Uterus (tissue), 4 donors: ENCODE data around the gene TNFAIP8L1. TPM values are rescaled to one million over a fixed set of nuclear protein-coding genes. Genes with fewer than 3 reads are reported as not detected.

Experiments
- DNase-seq, 2 donors: peaks; one replicate each; pipeline ENCODE4 v3.0.0-alpha.2; 2019 to 2020
- H3K27ac ChIP-seq, 2 donors: fragments of 200-600 bp; sonication (generic); 1 replicate in 1 of 2; 2 replicates in 1 of 2; pipeline ENCODE4 v1.5.1; 2016 to 2018
- H3K27me3 ChIP-seq, 2 donors: fragments of 200-600 bp; sonication (generic); one replicate each; pipeline ENCODE4 v1.5.1; 2018 to 2019; ENCODE audit warnings: control low read depth in 1 of 2
- H3K36me3 ChIP-seq, 2 donors: fragments of 200-600 bp; sonication (generic); one replicate each; pipeline ENCODE4 v1.5.1; 2019; ENCODE audit warnings: control low read depth in 1 of 2
- H3K4me1 ChIP-seq, 2 donors: fragments of 200-600 bp; sonication (generic); one replicate each; pipeline ENCODE4 v1.5.1; 2018 to 2019; ENCODE audit warnings: control low read depth in 1 of 2
- H3K4me3 ChIP-seq, 2 donors: fragments of 200-600 bp; sonication (generic); 1 replicate in 1 of 2; 2 replicates in 1 of 2; pipeline ENCODE4 v1.5.1; 2018 to 2019; ENCODE audit warnings: mild to moderate bottlenecking in 1 of 2
- H3K9me3 ChIP-seq, 2 donors: fragments of 200-600 bp; sonication (generic); one replicate each; pipeline ENCODE4 v1.5.1; 2019; ENCODE audit warnings: control low read depth in 1 of 2
- CTCF ChIP-seq, 4 experiments: fragments of 200-600 bp in 2 of 4; fragments of 450-650 bp in 2 of 4; sonication (generic) in 2 of 4; IDR thresholded peaks; one replicate each; pipeline ENCODE4 v1.5.1; 2016 to 2019; ENCODE audit warnings: antibody characterized with exemption in 4 of 4, mild to moderate bottlenecking in 2 of 4, moderate library complexity in 1 of 4
- POLR2A ChIP-seq, 2 donors: fragments of 450-650 bp; IDR thresholded peaks; one replicate each; pipeline ENCODE4 v1.6.1; 2016; ENCODE audit warnings: antibody characterized with exemption in 2 of 2, mild to moderate bottlenecking in 1 of 2, moderate library complexity in 1 of 2
- intact Hi-C: fragments of 100-400 bp; cut with DNase I; formaldehyde crosslinking; loops from one replicate; pipeline ENCODE4 v1.15.1; 2023; ENCODE audit warnings: low total_unique reads
- total RNA-seq, 4 donors: library from RNA; depleted of rRNA in 3 of 4; stranded (reverse); fragments of >200 nt in 3 of 4; gene quantifications; one replicate each; pipeline versions ENCODE4 v1.1.0 to v1.2.4, GENCODE V29; 2014 to 2023
- donor health status: DM: yes; HTN: yes; CAD: no.

Gene TNFAIP8L1
- total RNA-seq, 4 donors from 2014 or later = 0.77 to 20.6 (median 9.1) TPM

- intact Hi-C loops = no loop called here
- Histone ChIP-seq H3K36me3 (no peaks in the 10 kb centered on the region), H3K27ac (no peak overlapping the region), H3K4me3 (no peak overlapping the region), H3K27me3 (no peaks in the 10 kb centered on the region), H3K9me3 (no peaks in the 10 kb centered on the region), H3K4me1 (no peaks in the 10 kb centered on the region)
- DNase-seq = no peak
- TF ChIP-seq CTCF (IDR thresholded peaks at IDR 0.05) (no peak), POLR2A (IDR thresholded peaks at IDR 0.05) (no peak)
Observed at GRCh38 chr19:4652075-4652474, 12.8 kb downstream of the TNFAIP8L1 start.

GRCh38 chr19:4653793-4654436, 14.6 kb downstream of the TNFAIP8L1 start:
- H3K4me3 ChIP-seq = no peak overlapping the region
- no peaks in the 10 kb centered on the region for H3K36me3 ChIP-seq

GRCh38 chr19:4654437-4655361, 15.4 kb downstream of the TNFAIP8L1 start:
- Histone ChIP-seq H3K4me1 (no peaks in the 10 kb centered on the region), H3K27ac (no peak overlapping the region), H3K9me3 (peaks cover 0 to 8% of the 10 kb centered on the region in 2 donors), H3K4me3 (no peak overlapping the region), H3K36me3 (no peaks in the 10 kb centered on the region), H3K27me3 (no peaks in the 10 kb centered on the region)
- intact Hi-C loops = no loop called here
- DNase-seq = no peak
- TF ChIP-seq CTCF (IDR thresholded peaks at IDR 0.05) = no peak
- no peak for TF ChIP-seq POLR2A (IDR thresholded peaks at IDR 0.05)

More at GRCh38 chr19:4653793-4654436, 14.6 kb downstream of the TNFAIP8L1 start:
- Histone ChIP-seq H3K9me3 (peaks cover 0 to 8% of the 10 kb centered on the region in 2 donors), H3K27ac (no peak overlapping the region), H3K4me1 (no peaks in the 10 kb centered on the region), H3K27me3 (no peaks in the 10 kb centered on the region)
- TF ChIP-seq CTCF (IDR thresholded peaks at IDR 0.05) = no peak
- no peak for TF ChIP-seq POLR2A (IDR thresholded peaks at IDR 0.05)
- no peak for DNase-seq
- intact Hi-C loops = no loop called here

- Histone ChIP-seq H3K36me3 (no peaks in the 10 kb centered on the region), H3K4me1 (no peaks in the 10 kb centered on the region)
- intact Hi-C loops = no loop called here
Observed at GRCh38 chr19:4656102-4656501, 16.8 kb downstream of the TNFAIP8L1 start.

More at GRCh38 chr19:4656102-4656501, 16.8 kb downstream of the TNFAIP8L1 start:
- TF ChIP-seq POLR2A (IDR thresholded peaks at IDR 0.05) (no peak), CTCF (IDR thresholded peaks at IDR 0.05) (no peak)
- Histone ChIP-seq H3K27me3 (no peaks in the 10 kb centered on the region), H3K27ac (no peak overlapping the region), H3K9me3 (peaks cover 0 to 8% of the 10 kb centered on the region in 2 donors), H3K4me3 (no peak overlapping the region)
- no peak for DNase-seq
